Breast epithelium (tissue), 3 donors: ENCODE data around the gene OR4D1.

ENCODE experiments used
- POLR2A ChIP-seq: fragments of 450-650 bp; IDR thresholded peaks from one replicate; pipeline ENCODE4 v1.6.1; 2016; ENCODE audit warnings: antibody characterized with exemption, mild to moderate bottlenecking, moderate library complexity
- TF ChIP-seq, protein P1 (sequence below), 3 donors: fragments of 450-650 bp; IDR thresholded peaks; one replicate each; pipeline ENCODE4 v1.5.1; 2016 to 2017; ENCODE audit warnings: antibody characterized with exemption in 3 of 3, mild to moderate bottlenecking in 3 of 3, moderate library complexity in 3 of 3

DNA sequence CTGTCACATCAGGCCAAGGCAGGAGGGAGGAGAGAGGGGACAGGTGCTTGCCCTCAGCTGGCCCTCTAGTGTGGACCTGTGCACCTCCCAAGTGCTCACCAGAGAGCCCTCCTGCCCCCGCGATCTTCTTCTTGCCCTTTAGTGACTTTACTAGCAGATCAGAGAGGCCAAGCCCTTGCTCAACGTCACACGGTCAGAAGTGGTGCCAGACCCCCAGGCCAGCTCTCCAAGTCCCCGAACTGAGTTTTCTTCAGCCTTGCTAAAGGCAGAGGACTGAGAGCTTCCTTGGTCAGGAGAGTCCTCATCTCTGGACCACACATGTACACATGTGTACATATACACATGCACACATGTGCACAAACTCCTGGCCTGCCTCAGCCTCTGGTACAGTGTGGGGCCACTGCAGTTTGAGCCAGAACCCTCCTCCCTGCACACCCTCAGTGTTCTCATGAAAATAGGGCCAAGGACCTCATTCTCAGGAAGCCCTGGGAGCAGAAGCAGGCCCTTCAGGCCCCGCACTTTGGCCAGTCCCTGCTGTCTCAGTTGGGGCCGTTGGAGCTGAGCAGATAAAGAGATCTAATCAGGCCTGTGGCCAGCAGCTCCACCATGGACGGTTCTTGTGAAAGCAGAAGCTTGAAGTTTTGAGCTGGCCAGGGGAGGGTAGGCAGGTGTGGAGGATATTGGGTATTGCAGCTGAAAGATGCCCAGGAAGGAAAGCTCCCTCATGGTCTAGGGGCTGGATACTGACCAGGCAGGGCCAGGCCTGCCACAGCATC, 37.0 kb downstream of the OR4D1 start:
- no peak for TF ChIP-seq POLR2A
- TF ChIP-seq, protein P1, sequence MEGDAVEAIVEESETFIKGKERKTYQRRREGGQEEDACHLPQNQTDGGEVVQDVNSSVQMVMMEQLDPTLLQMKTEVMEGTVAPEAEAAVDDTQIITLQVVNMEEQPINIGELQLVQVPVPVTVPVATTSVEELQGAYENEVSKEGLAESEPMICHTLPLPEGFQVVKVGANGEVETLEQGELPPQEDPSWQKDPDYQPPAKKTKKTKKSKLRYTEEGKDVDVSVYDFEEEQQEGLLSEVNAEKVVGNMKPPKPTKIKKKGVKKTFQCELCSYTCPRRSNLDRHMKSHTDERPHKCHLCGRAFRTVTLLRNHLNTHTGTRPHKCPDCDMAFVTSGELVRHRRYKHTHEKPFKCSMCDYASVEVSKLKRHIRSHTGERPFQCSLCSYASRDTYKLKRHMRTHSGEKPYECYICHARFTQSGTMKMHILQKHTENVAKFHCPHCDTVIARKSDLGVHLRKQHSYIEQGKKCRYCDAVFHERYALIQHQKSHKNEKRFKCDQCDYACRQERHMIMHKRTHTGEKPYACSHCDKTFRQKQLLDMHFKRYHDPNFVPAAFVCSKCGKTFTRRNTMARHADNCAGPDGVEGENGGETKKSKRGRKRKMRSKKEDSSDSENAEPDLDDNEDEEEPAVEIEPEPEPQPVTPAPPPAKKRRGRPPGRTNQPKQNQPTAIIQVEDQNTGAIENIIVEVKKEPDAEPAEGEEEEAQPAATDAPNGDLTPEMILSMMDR (IDR thresholded peaks at IDR 0.05), result no peak
